ENCODE data around the gene SCN3A. TPM values are rescaled to one million over a fixed set of nuclear protein-coding genes. Genes with fewer than 3 reads are reported as not detected.

SCN3A gene
- total and polyA plus RNA-seq, 10 of the 15 experiments (the other 5 are each of a cell fraction or from before 2014, with no cell fraction given): 0.04 to 0.34 (median 0.06) TPM; not detected in 3

- H3K9ac ChIP-seq (ENCODE audit: control insufficient read depth, insufficient read depth, low read length): no peak overlapping the region
- CTCF ChIA-PET: no interaction called here
- no peaks in the 10 kb centered on the region for H3K36me3 ChIP-seq (ENCODE audit: control insufficient read depth in 2 of 2, insufficient read depth in 2 of 2, low read length in 1 of 2)
- no peaks in the 10 kb centered on the region; the same call in 2 of the 3 replicates for H3K9me3 ChIP-seq (replicated peaks; ENCODE audit: control insufficient read depth, insufficient read depth, low read length)
- H3K4me2 ChIP-seq (ENCODE audit: control insufficient read depth, insufficient read depth): no peak overlapping the region
- in situ Hi-C loops (cut with MboI) (no loop called here), intact Hi-C loops (cut with micrococcal nuclease; ENCODE audit: unreplicated experiment) (no loop called here)
- H3K27ac ChIP-seq (ENCODE audit: control insufficient read depth, insufficient read depth): no peak overlapping the region
- H3K27me3 ChIP-seq (replicated peaks in 1 of 2; ENCODE audit: control insufficient read depth in 2 of 2, insufficient read depth in 2 of 2, low read length in 1 of 2): no peaks in the 10 kb centered on the region
- H3K79me2 ChIP-seq (ENCODE audit: control insufficient read depth, insufficient read depth, low read length): no peaks in the 10 kb centered on the region
- DNase-seq (ENCODE audit: low read depth, low spot score) (no peak), ATAC-seq (no peak), FAIRE-seq (no peak)
- TF ChIP-seq MXI1 (IDR thresholded peaks at IDR 0.05; ENCODE audit: low read depth, low read length) (no peak), CREB1 (IDR thresholded peaks at IDR 0.05; ENCODE audit: low read depth) (no peak), RBBP5 (conservative IDR thresholded peaks at IDR 0.05) (no peak), POLR2AphosphoS2 (IDR thresholded peaks at IDR 0.05; ENCODE audit: low read depth, low read length) (no peak), ZNF24 (IDR thresholded peaks at IDR 0.05) (no peak), CEBPZ (IDR thresholded peaks at IDR 0.05; ENCODE audit: low read depth, low read length) (no peak)
- no TSS peak for BruUV-seq (replicated peaks)
- POLR2A ChIA-PET: no interaction called here
- SMC1A ChIA-PET (ENCODE audit: uncharacterized antibody, unreplicated experiment): no interaction called here
- RAD21 ChIA-PET (ENCODE audit: unreplicated experiment): no interaction called here
- no peak overlapping the region for H2AFZ ChIP-seq (ENCODE audit: control insufficient read depth, low read depth, low read length)
- no peak overlapping the region for H3K4me3 ChIP-seq
- H4K20me1 ChIP-seq (ENCODE audit: control insufficient read depth, insufficient read depth): no peaks in the 10 kb centered on the region
- H3K4me1 ChIP-seq (ENCODE audit: control insufficient read depth, insufficient read depth, low read length): no peaks in the 10 kb centered on the region
Measured at GRCh38 chr2:165078913-165079312, 124.9 kb downstream of the SCN3A start.

- Histone ChIP-seq H3K79me2 (ENCODE audit: control insufficient read depth, insufficient read depth, low read length) (no peaks in the 10 kb centered on the region), H3K4me1 (ENCODE audit: control insufficient read depth, insufficient read depth, low read length) (no peaks in the 10 kb centered on the region), H2AFZ (ENCODE audit: control insufficient read depth, low read depth, low read length) (no peak overlapping the region), H3K4me2 (ENCODE audit: control insufficient read depth, insufficient read depth) (no peak overlapping the region), H3K27ac (ENCODE audit: control insufficient read depth, insufficient read depth) (no peak overlapping the region), H4K20me1 (ENCODE audit: control insufficient read depth, insufficient read depth) (no peaks in the 10 kb centered on the region), H3K9me3 (replicated peaks; ENCODE audit: control insufficient read depth, insufficient read depth, low read length) (no peaks in the 10 kb centered on the region; the same call in 2 of the 3 replicates), H3K9ac (ENCODE audit: control insufficient read depth, insufficient read depth, low read length) (no peak overlapping the region), H3K36me3 (ENCODE audit: control insufficient read depth in 2 of 2, insufficient read depth in 2 of 2, low read length in 1 of 2) (no peaks in the 10 kb centered on the region), H3K27me3 (replicated peaks in 1 of 2; ENCODE audit: control insufficient read depth in 2 of 2, insufficient read depth in 2 of 2, low read length in 1 of 2) (no peaks in the 10 kb centered on the region), H3K4me3 (no peak overlapping the region)
- ChIA-PET POLR2A (no interaction called here), CTCF (no interaction called here), RAD21 (ENCODE audit: unreplicated experiment) (no interaction called here), SMC1A (ENCODE audit: uncharacterized antibody, unreplicated experiment) (no interaction called here)
- TF ChIP-seq WRNIP1 (IDR thresholded peaks at IDR 0.05; ENCODE audit: borderline replicate concordance, low read depth, low read length): no peak
- TF ChIP-seq IRF3 (IDR thresholded peaks at IDR 0.05): no peak
- no peak for TF ChIP-seq NRF1 (conservative IDR thresholded peaks at IDR 0.05; ENCODE audit: low read depth, low read length)
- no peak for TF ChIP-seq USF1 (IDR thresholded peaks at IDR 0.05; ENCODE audit: borderline replicate concordance, extremely low read length, insufficient read depth, low read depth, low read length)
- TF ChIP-seq SMAD1 (IDR thresholded peaks at IDR 0.05; ENCODE audit: low read depth, partially characterized antibody): no peak
- TF ChIP-seq MEF2B (IDR thresholded peaks at IDR 0.05; ENCODE audit: partially characterized antibody, poor library complexity, severe bottlenecking): no peak
- TF ChIP-seq ELK1 (IDR thresholded peaks at IDR 0.05; ENCODE audit: low read depth, low read length): no peak
- BruUV-seq (replicated peaks): no TSS peak
- no peak for FAIRE-seq
- intact Hi-C loops (cut with micrococcal nuclease; ENCODE audit: unreplicated experiment): no loop called here
- in situ Hi-C loops (cut with MboI): no loop called here
- no peak for ATAC-seq
- DNase-seq (ENCODE audit: low read depth, low spot score): no peak
Measured at GRCh38 chr2:165074884-165075283, 129.0 kb downstream of the SCN3A start.
